Measurements from ENCODE around the gene MYRF.

MYRF gene

DNA sequence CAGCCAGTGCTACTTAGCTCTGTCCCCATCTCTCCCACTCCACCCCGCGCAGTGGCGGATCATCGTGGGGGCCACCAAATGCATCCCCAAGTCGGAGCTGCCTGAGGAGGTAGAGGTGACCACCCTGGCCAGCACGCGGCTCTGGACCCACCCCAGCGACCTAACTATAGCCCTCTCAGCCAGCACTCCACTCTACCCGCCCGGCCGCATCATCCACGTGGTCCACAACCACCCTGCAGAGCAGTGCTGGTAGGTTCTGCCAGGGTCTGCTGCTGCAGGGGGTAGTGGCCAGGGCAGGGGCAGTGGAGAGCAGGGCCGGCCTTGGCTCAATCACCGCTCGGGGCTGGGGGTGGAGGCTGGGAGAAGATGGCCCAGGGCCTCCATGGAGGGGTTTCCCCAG, 13.0 kb upstream of the MYRF start:
- 96% methylated on average over 15 of the region's 15 CpGs for WGBS
- Histone ChIP-seq H3K9ac (ENCODE audit: low read depth, low read length) (no peak overlapping the region), H3K27ac (ENCODE audit: low read depth, low read length) (no peak overlapping the region), H3K27me3 (ENCODE audit: insufficient read depth, low read length) (no peaks in the 10 kb centered on the region), H3K4me3 (ENCODE audit: low read length) (no peak overlapping the region), H3K4me1 (ENCODE audit: insufficient read depth, low read length) (no peaks in the 10 kb centered on the region), H3K36me3 (ENCODE audit: insufficient read depth, low read length) (peaks cover 23% of the 10 kb centered on the region), H3K9me3 (ENCODE audit: insufficient read depth, low read depth, low read length) (no peaks in the 10 kb centered on the region)

- H3K4me1 ChIP-seq (ENCODE audit: insufficient read depth, low read length), result no peaks in the 10 kb centered on the region
These were observed 12.5 kb upstream of the MYRF start for GRCh38 chr11:61739966-61740365.

GRCh38 chr11:61742391-61742790, 10.0 kb upstream of the MYRF start:
- Histone ChIP-seq H3K27me3 (ENCODE audit: insufficient read depth, low read length) (no peaks in the 10 kb centered on the region), H3K27ac (ENCODE audit: low read depth, low read length) (no peak overlapping the region), H3K9ac (ENCODE audit: low read depth, low read length) (no peak overlapping the region), H3K36me3 (ENCODE audit: insufficient read depth, low read length) (peaks cover 17% of the 10 kb centered on the region), H3K4me1 (ENCODE audit: insufficient read depth, low read length) (peaks cover under 1% of the 10 kb centered on the region; the same call in 1 of the 2 replicates), H3K9me3 (ENCODE audit: insufficient read depth, low read depth, low read length) (no peaks in the 10 kb centered on the region), H3K4me3 (ENCODE audit: low read length) (no peak overlapping the region)
- 97% methylated on average over 7 of the region's 7 CpGs for WGBS

More at GRCh38 chr11:61739966-61740365, 12.5 kb upstream of the MYRF start:
- H3K9me3 ChIP-seq (ENCODE audit: insufficient read depth, low read depth, low read length), result no peaks in the 10 kb centered on the region
- no peaks in the 10 kb centered on the region for H3K27me3 ChIP-seq (ENCODE audit: insufficient read depth, low read length)
- peaks cover 23% of the 10 kb centered on the region for H3K36me3 ChIP-seq (ENCODE audit: insufficient read depth, low read length)
- H3K9ac ChIP-seq (ENCODE audit: low read depth, low read length), result no peak overlapping the region
- no peak overlapping the region for H3K4me3 ChIP-seq (ENCODE audit: low read length)
- WGBS, result 77% methylated on average over 7 of the region's 7 CpGs
- H3K27ac ChIP-seq (ENCODE audit: low read depth, low read length), result no peak overlapping the region

DNA sequence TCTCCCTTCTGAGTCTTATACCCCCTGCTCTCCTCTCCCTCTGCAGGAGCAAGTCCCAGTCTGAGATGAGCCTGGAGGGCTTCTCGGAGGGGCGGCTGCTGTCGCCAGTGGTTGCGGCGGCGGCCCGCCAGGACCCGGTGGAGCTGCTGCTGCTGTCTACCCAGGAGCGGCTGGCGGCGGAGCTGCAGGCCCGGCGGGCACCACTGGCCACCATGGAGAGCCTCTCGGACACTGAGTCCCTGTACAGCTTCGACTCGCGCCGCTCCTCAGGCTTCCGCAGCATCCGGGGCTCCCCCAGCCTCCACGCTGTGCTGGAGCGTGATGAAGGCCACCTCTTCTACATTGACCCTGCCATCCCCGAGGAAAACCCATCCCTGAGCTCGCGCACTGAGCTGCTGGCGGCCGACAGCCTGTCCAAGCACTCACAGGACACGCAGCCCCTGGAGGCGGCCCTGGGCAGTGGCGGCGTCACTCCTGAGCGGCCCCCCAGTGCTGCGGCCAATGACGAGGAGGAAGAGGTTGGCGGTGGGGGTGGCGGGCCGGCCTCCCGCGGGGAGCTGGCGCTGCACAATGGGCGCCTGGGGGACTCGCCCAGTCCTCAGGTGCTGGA, 8.8 kb upstream of the MYRF start:
- no peak overlapping the region for H3K4me3 ChIP-seq (ENCODE audit: low read length)
- no peaks in the 10 kb centered on the region for H3K9me3 ChIP-seq (ENCODE audit: insufficient read depth, low read depth, low read length)
- no peak overlapping the region for H3K9ac ChIP-seq (ENCODE audit: low read depth, low read length)
- H3K27ac ChIP-seq (ENCODE audit: low read depth, low read length), result no peak overlapping the region
- H3K36me3 ChIP-seq (ENCODE audit: insufficient read depth, low read length), result peaks cover 17% of the 10 kb centered on the region
- peaks cover 2% of the 10 kb centered on the region; the same call in 1 of the 2 replicates for H3K4me1 ChIP-seq (ENCODE audit: insufficient read depth, low read length)
- no peaks in the 10 kb centered on the region for H3K27me3 ChIP-seq (ENCODE audit: insufficient read depth, low read length)
- WGBS, result 93% methylated on average over 42 of the region's 42 CpGs

DNA sequence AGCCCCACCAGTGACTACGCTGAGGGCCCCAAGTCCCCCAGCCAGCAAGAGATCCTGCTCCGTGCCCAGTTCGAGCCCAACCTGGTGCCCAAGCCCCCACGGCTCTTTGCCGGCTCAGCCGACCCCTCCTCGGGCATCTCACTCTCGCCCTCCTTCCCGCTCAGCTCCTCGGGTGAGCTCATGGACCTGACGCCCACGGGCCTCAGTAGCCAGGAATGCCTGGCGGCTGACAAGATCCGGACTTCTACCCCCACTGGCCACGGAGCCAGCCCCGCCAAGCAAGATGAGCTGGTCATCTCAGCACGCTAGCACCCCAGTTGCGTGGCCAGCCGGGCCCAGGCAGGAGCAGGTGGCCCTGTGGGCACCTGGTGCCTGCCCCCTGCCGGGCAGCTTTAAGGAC, 8.3 kb upstream of the MYRF start:
- Histone ChIP-seq H3K27ac (ENCODE audit: low read depth, low read length) (no peak overlapping the region), H3K4me3 (ENCODE audit: low read length) (no peak overlapping the region), H3K9me3 (ENCODE audit: insufficient read depth, low read depth, low read length) (no peaks in the 10 kb centered on the region), H3K36me3 (ENCODE audit: insufficient read depth, low read length) (peaks cover 17% of the 10 kb centered on the region), H3K27me3 (ENCODE audit: insufficient read depth, low read length) (no peaks in the 10 kb centered on the region), H3K4me1 (ENCODE audit: insufficient read depth, low read length) (peaks cover 6% of the 10 kb centered on the region), H3K9ac (ENCODE audit: low read depth, low read length) (no peak overlapping the region)
- 94% methylated on average over 20 of the region's 20 CpGs for WGBS

DNA sequence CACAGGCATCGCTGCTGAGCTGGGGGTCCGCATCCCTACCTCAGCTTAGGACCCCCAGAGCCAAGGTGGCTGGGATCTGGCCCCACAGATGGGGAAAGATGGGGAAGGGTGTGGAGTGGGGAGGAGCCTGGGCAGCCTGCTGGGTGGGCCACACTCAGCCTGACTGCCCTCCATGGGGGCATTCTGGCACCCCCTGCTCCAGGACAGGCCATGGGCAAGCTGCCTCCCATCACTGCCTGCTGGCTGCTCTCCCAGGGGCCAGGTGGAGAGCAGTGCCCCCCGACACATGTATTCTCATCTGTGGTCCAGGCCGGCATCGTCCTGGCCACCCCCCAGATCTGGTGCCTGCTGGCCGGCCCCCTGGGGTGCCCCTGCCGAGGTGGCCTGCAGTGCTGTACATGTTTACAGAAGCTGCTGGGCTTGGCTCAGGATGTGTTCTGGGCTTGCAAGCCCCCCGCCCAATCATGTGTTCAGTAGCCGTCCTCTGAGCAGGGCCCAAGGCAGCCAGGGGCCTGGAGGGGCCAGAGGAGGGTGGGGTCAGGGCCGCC, 7.8 kb upstream of the MYRF start:
- Histone ChIP-seq H3K9me3 (ENCODE audit: insufficient read depth, low read depth, low read length) (no peaks in the 10 kb centered on the region), H3K36me3 (ENCODE audit: insufficient read depth, low read length) (peaks cover 17% of the 10 kb centered on the region), H3K9ac (ENCODE audit: low read depth, low read length) (no peak overlapping the region), H3K27ac (ENCODE audit: low read depth, low read length) (no peak overlapping the region), H3K4me1 (ENCODE audit: insufficient read depth, low read length) (peaks cover 10% of the 10 kb centered on the region), H3K4me3 (ENCODE audit: low read length) (no peak overlapping the region), H3K27me3 (ENCODE audit: insufficient read depth, low read length) (no peaks in the 10 kb centered on the region)
- 90% methylated on average over 10 of the region's 10 CpGs for WGBS

DNA sequence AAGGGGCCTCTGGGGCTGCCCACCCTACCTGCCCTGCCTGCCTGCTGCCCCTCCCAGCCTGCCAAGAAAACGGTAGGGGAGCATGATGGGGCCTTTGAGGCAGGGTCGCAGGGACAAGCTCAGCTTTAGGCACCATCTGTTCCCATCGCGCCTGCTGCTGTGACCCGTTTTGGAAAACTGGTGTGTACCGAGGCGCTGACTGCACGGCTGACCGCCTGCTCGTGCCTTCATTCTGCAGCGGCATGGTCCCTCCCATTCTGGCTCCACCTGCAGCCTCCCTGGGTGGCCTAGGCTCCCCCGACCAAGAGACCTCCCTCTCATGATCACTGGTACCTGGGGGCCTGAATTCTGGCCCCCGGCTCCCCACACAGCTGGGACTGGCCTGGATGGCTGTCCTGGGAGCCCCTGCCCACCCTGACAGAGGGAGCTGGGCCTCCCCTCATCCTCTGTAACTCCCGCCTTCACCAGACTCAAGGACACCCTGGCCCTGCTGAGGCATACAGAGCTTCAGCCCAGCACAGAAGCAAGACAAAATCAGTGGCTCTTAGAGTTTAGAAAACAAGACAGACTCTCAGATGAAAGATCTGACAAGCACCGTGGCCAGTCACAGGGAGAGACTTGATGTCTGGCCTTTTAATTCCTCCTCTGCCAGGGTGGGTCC, 6.5 kb upstream of the MYRF start:
- H3K36me3 ChIP-seq (ENCODE audit: insufficient read depth, low read length), result peaks cover 12% of the 10 kb centered on the region
- peaks cover 1% of the 10 kb centered on the region for H3K27me3 ChIP-seq (ENCODE audit: insufficient read depth, low read length)
- peaks cover 17% of the 10 kb centered on the region for H3K4me1 ChIP-seq (ENCODE audit: insufficient read depth, low read length)
- no peak overlapping the region for H3K27ac ChIP-seq (ENCODE audit: low read depth, low read length)
- H3K9ac ChIP-seq (ENCODE audit: low read depth, low read length), result no peak overlapping the region
- H3K4me3 ChIP-seq (ENCODE audit: low read length), result no peak overlapping the region
- 83% methylated on average over 15 of the region's 15 CpGs for WGBS
- no peaks in the 10 kb centered on the region for H3K9me3 ChIP-seq (ENCODE audit: insufficient read depth, low read depth, low read length)

DNA sequence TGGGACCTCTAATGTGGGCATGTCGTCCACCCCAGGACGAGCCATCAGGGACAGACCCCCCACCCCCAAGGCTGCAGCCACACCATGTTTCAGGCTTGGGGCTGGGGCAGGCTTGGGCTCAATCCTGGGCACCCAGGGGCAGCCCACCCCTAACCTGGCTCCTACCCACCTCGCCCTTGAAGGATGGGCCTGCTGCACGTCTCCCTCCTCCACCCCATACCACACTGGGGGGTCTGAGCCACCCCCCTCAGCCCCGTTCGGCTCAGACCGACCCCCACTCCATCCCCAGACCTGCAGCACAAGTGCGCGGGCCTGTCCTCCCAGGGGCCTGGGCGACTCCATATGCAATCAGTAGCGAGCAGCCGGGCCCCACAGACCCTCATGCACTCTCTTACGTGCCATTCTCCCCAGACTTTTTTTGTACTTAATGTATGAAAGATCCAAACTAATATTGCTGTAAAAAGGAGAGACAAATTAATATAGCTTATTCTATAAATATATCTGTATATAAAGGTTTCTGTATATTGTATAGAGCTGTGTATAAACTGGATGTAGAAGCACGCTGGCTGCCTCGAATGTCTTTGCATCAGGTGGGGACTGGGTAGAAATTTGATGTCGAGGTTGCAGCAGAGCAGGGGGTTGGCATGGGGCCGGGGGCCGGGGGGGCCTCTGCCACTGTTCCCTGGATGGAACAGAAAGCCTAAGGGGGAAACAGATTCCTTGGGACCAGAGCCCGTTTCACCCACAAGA, 5.8 kb upstream of the MYRF start:
- 85% methylated on average over 18 of the region's 19 CpGs for WGBS
- H3K27ac ChIP-seq (ENCODE audit: low read depth, low read length), result no peak overlapping the region

DNA sequence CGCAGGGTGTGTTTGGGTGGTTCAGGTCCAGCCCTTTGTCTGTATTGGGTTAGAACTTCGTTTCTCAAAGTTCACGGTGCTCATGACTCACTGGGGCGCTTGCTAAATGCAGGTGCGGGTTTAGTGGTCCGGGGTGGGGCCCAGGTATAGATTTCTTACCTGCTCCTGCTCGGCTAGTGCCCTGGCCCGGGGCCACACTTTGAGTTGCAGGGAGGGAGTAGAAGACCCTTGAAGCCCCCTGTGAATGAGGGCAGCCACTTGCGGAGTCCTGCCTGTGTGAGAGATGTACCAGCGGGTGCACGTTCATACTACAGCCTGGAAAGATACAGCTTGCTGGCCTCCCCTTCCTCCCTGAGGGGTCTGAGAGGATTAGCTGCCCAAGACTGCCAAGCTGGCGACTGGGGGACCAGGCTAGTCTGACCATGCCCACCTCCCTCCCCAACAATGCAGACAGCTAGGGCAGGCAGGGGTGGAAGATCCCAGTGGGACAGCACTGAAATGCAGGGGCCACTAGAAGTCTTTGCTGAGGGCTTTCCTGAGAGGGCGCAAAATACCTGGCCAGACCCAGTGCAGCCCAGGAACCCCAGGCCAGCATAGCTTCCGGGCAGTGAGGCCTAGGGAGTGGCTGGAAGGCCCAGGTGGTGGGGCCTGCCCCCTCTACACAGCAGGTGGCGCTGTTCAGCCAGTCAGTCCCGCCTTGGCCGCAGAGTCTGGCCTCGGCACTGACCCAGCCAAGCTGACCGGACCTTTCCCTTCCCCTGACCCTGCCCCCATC, 5.1 kb upstream of the MYRF start:
- Histone ChIP-seq H3K36me3 (ENCODE audit: insufficient read depth, low read length) (peaks cover under 1% of the 10 kb centered on the region; the same call in 1 of the 2 replicates), H3K27ac (ENCODE audit: low read depth, low read length) (no peak overlapping the region), H3K27me3 (ENCODE audit: insufficient read depth, low read length) (peaks cover 13% of the 10 kb centered on the region), H3K4me3 (ENCODE audit: low read length) (no peak overlapping the region), H3K9me3 (ENCODE audit: insufficient read depth, low read depth, low read length) (no peaks in the 10 kb centered on the region), H3K9ac (ENCODE audit: low read depth, low read length) (no peak overlapping the region), H3K4me1 (ENCODE audit: insufficient read depth, low read length) (peaks cover 17% of the 10 kb centered on the region)
- WGBS, result 68% methylated on average over 19 of the region's 19 CpGs

More for the DNA sequence above, 5.8 kb upstream of the MYRF start:
- Histone ChIP-seq H3K4me3 (ENCODE audit: low read length) (no peak overlapping the region), H3K27me3 (ENCODE audit: insufficient read depth, low read length) (peaks cover 7% of the 10 kb centered on the region), H3K36me3 (ENCODE audit: insufficient read depth, low read length) (peaks cover 8% of the 10 kb centered on the region), H3K9me3 (ENCODE audit: insufficient read depth, low read depth, low read length) (no peaks in the 10 kb centered on the region), H3K9ac (ENCODE audit: low read depth, low read length) (no peak overlapping the region), H3K4me1 (ENCODE audit: insufficient read depth, low read length) (peaks cover 17% of the 10 kb centered on the region)

GRCh38 chr11:61747967-61748285, 4.5 kb upstream of the MYRF start:
- 84% methylated on average over 2 of the region's 3 CpGs for WGBS
- no peaks in the 10 kb centered on the region for H3K36me3 ChIP-seq (ENCODE audit: insufficient read depth, low read length)

More at GRCh38 chr11:61747967-61748285, 4.5 kb upstream of the MYRF start:
- H3K9me3 ChIP-seq (ENCODE audit: insufficient read depth, low read depth, low read length), result no peaks in the 10 kb centered on the region
- no peak overlapping the region for H3K27ac ChIP-seq (ENCODE audit: low read depth, low read length)
- H3K4me3 ChIP-seq (ENCODE audit: low read length), result no peak overlapping the region
- peaks cover 17% of the 10 kb centered on the region for H3K27me3 ChIP-seq (ENCODE audit: insufficient read depth, low read length)
- H3K4me1 ChIP-seq (ENCODE audit: insufficient read depth, low read length), result peaks cover 17% of the 10 kb centered on the region
- H3K9ac ChIP-seq (ENCODE audit: low read depth, low read length), result no peak overlapping the region
